K562 (cell line): ENCODE data around the gene CLSTN1. TPM values are rescaled to one million over a fixed set of nuclear protein-coding genes. Genes with fewer than 3 reads are reported as not detected.

Experiments
- ATF1 ChIP-seq, 2 experiments: fragments of 450-650 bp in 1 of 2; IDR thresholded peaks; 2 replicates each; pipeline ENCODE4 v1.6.1; 2016; ENCODE audit warnings: missing compliant biosample characterization in 1 of 2, missing genetic modification characterization in 1 of 2
- CCAR2 ChIP-seq: fragments of 200-400 bp; formaldehyde crosslinking; IDR thresholded peaks from 2 replicates; pipeline ENCODE4 v1.6.1; 2017; ENCODE audit warnings: mild to moderate bottlenecking, low read depth, low read length
- CUX1 ChIP-seq: fragments of 200-800 bp; sonication (Bioruptor generic); IDR thresholded peaks from 2 replicates; pipeline ENCODE4 v1.6.1; 2016; ENCODE audit warnings: missing genetic modification characterization, missing compliant biosample characterization
- ELF4 ChIP-seq: fragments of 450-650 bp; formaldehyde crosslinking; IDR thresholded peaks from 2 replicates; pipeline ENCODE4 v1.4.0; 2022; ENCODE audit warnings: missing genetic modification characterization
- GATAD2A ChIP-seq: fragments of 450-650 bp; IDR thresholded peaks from 2 replicates; pipeline ENCODE4 v1.6.1; 2017
- ILF3 ChIP-seq: fragments of 450-650 bp; IDR thresholded peaks from 2 replicates; pipeline ENCODE4 v1.6.1; 2018; ENCODE audit warnings: antibody characterized with exemption, mild to moderate bottlenecking, moderate library complexity, borderline replicate concordance
- IRF9 ChIP-seq: fragments of 450-650 bp; IDR thresholded peaks from 2 replicates; pipeline ENCODE4 v1.6.1; 2016; ENCODE audit warnings: missing biosample characterization, missing genetic modification characterization
- KDM1A ChIP-seq, 2 experiments: fragments of 450-650 bp; IDR thresholded peaks; 2 replicates each; pipeline ENCODE4 v1.6.1; 2016; ENCODE audit warnings: mild to moderate bottlenecking in 2 of 2
- KDM2B ChIP-seq: fragments of 250-450 bp; sonication (Bioruptor Pico); IDR thresholded peaks from 2 replicates; pipeline ENCODE4 v1.8.0; 2021; ENCODE audit warnings: mild to moderate bottlenecking, moderate library complexity
- STAG1 ChIP-seq: sonication (generic); formaldehyde crosslinking; IDR thresholded peaks from 2 replicates; pipeline ENCODE4 v1.5.0; 2020; ENCODE audit warnings: missing genetic modification reagents, borderline replicate concordance
- YBX1 ChIP-seq: fragments of 450-650 bp; IDR thresholded peaks from 2 replicates; pipeline ENCODE4 v1.7.1; 2016; ENCODE audit warnings: mild to moderate bottlenecking
- ZKSCAN1 ChIP-seq: fragments of 150-350 bp; IDR thresholded peaks from 2 replicates; pipeline ENCODE4 v1.6.1; 2016; ENCODE audit warnings: low read depth, low read length
- ZNF717 ChIP-seq: fragments of 250-450 bp; sonication (Bioruptor Pico); IDR thresholded peaks from 2 replicates; pipeline ENCODE4 v1.5.0; 2021
- ZNF764 ChIP-seq: fragments of 250-450 bp; sonication (Bioruptor Pico); IDR thresholded peaks from 2 replicates; pipeline ENCODE4 v1.4.0; 2020; ENCODE audit warnings: low read depth, mild to moderate bottlenecking, moderate library complexity
- polyA plus RNA-seq, 8 experiments: library from polyadenylated mRNA; depleted of rRNA in 4 of 8; stranded (reverse) in 5 of 8; unstranded in 3 of 8; fragments of >200 nt; fragmentation: Nextera tagmentation in 2 of 8; fragmentation: Illumina TruSeq in 1 of 8; extraction: Ambion mirVana in 2 of 8; extraction: Trizol in 1 of 8; gene quantifications; 2 replicates each; pipeline versions ENCODE4 v1.2.1 to v1.2.3, GENCODE V29; 2011 to 2014; ENCODE audit warnings: inconsistent platforms in 1 of 8, missing spikeins in 1 of 8
- total RNA-seq, 7 experiments: library from RNA; depleted of rRNA in 6 of 7; stranded (reverse); fragments of >200 nt in 6 of 7; fragmentation: Illumina TruSeq in 2 of 7; extraction: Trizol in 2 of 7; gene quantifications; 2 replicates each; pipeline versions ENCODE4 v1.2.1 to v1.2.3, GENCODE V29; 2011 to 2021; ENCODE audit warnings: low replicate concordance in 1 of 7
- TF ChIP-seq, protein P1 (sequence below): fragments of 450-650 bp; conservative IDR thresholded peaks from 2 replicates; pipeline ENCODE4 v1.6.1; 2016; ENCODE audit warnings: missing genetic modification characterization, low read depth, mild to moderate bottlenecking, control low read depth, missing compliant biosample characterization
- TF ChIP-seq, protein P2 (sequence below): sonication (generic); formaldehyde crosslinking; IDR thresholded peaks from 2 replicates; pipeline ENCODE4 v1.8.1; 2023; ENCODE audit warnings: mild to moderate bottlenecking, missing genetic modification reagents

Gene CLSTN1
- total and polyA plus RNA-seq, 9 of the 15 experiments (the other 6 are each of a cell fraction or from before 2014, with no cell fraction given), result 1.1 to 32.5 (median 13.3) TPM

- TF ChIP-seq, protein P1, sequence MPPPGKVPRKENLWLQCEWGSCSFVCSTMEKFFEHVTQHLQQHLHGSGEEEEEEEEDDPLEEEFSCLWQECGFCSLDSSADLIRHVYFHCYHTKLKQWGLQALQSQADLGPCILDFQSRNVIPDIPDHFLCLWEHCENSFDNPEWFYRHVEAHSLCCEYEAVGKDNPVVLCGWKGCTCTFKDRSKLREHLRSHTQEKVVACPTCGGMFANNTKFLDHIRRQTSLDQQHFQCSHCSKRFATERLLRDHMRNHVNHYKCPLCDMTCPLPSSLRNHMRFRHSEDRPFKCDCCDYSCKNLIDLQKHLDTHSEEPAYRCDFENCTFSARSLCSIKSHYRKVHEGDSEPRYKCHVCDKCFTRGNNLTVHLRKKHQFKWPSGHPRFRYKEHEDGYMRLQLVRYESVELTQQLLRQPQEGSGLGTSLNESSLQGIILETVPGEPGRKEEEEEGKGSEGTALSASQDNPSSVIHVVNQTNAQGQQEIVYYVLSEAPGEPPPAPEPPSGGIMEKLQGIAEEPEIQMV (tag), result no peak
- TF ChIP-seq KDM2B (CRISPR knock-in tag) (no peak), ILF3 (no peak), ZKSCAN1 (no peak), GATAD2A (0 out of 2 replicates have a peak, but pooled peaks have one; percentile 77), YBX1 (no peak), KDM1A (IDR thresholded peaks at IDR 0.05) (peak in 1 of 2 experiments; percentile 64; a peak in 1 of 4 replicates), IRF9 (tag) (no peak), ELF4 (peak; percentile 92; the same call in 1 of the 2 replicates), ZNF764 (CRISPR knock-in tag) (no peak), ATF1 (CRISPR knock-in tag; IDR thresholded peaks at IDR 0.05) (no peak), ATF1 (tag; IDR thresholded peaks at IDR 0.05) (peak; percentile 64), STAG1 (no peak), CCAR2 (no peak), CUX1 (CRISPR knock-in tag) (peak; percentile 28; the same call in 1 of the 2 replicates), ZNF717 (CRISPR knock-in tag) (no peak)
- TF ChIP-seq, protein P2, sequence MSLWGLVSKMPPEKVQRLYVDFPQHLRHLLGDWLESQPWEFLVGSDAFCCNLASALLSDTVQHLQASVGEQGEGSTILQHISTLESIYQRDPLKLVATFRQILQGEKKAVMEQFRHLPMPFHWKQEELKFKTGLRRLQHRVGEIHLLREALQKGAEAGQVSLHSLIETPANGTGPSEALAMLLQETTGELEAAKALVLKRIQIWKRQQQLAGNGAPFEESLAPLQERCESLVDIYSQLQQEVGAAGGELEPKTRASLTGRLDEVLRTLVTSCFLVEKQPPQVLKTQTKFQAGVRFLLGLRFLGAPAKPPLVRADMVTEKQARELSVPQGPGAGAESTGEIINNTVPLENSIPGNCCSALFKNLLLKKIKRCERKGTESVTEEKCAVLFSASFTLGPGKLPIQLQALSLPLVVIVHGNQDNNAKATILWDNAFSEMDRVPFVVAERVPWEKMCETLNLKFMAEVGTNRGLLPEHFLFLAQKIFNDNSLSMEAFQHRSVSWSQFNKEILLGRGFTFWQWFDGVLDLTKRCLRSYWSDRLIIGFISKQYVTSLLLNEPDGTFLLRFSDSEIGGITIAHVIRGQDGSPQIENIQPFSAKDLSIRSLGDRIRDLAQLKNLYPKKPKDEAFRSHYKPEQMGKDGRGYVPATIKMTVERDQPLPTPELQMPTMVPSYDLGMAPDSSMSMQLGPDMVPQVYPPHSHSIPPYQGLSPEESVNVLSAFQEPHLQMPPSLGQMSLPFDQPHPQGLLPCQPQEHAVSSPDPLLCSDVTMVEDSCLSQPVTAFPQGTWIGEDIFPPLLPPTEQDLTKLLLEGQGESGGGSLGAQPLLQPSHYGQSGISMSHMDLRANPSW (CRISPR knock-in tag), result no peak
Measured at GRCh38 chr1:9717193-9718005, 106.4 kb downstream of the CLSTN1 start (continued).
